ENCODE measurements around the gene TMEM106A. TPM values are rescaled to one million over a fixed set of nuclear protein-coding genes. Genes with fewer than 3 reads are reported as not detected.

Gene TMEM106A
- total RNA-seq, 1 donor from 2014 or later, result 1.6 TPM

Other genes starting within 250 kb of the TMEM106A start
- 22.2 and 29.3 TPM in 2 replicates for gene AARSD1, start 247.4 kb upstream of the TMEM106A start, total RNA-seq
- 0.26 TPM in 1 of 2 replicates, not detected in the other for gene PTGES3L, start 231.8 kb upstream of the TMEM106A start, total RNA-seq
- gene RUNDC1, start 231.3 kb upstream of the TMEM106A start, total RNA-seq, result 11.7 and 12.5 TPM in 2 replicates
- 827 and 1,178 TPM in 2 replicates for gene RPL27, start 213.5 kb upstream of the TMEM106A start, total RNA-seq
- gene IFI35, start 205.1 kb upstream of the TMEM106A start, total RNA-seq, result 15.0 and 20.3 TPM in 2 replicates
- 226 and 227 TPM in 2 replicates for gene VAT1, start 189.5 kb upstream of the TMEM106A start, total RNA-seq
- gene RND2, start 186.6 kb upstream of the TMEM106A start, total RNA-seq, result 0.35 and 0.46 TPM in 2 replicates
- gene BRCA1, start 86.5 kb upstream of the TMEM106A start, total RNA-seq, result 21.2 and 38.1 TPM in 2 replicates
- 105 and 110 TPM in 2 replicates for gene NBR1, start 40.7 kb upstream of the TMEM106A start, total RNA-seq
- gene CCDC200, start 16.7 kb downstream of the TMEM106A start, total RNA-seq, result not detected in 2 replicates
- not detected in 2 replicates for gene RNU2-1, start 22.1 kb downstream of the TMEM106A start, total RNA-seq
- gene ARL4D, start 187.1 kb downstream of the TMEM106A start, total RNA-seq, result 10.6 and 12.9 TPM in 2 replicates